Thoracic aorta endothelial cell (primary cell): Measurements from ENCODE around the gene PLTP. TPM values are rescaled to one million over a fixed set of nuclear protein-coding genes. Genes with fewer than 3 reads are reported as not detected.

ENCODE experiments used
- total RNA-seq: library from RNA; depleted of rRNA; stranded (reverse); fragments of >200 nt; gene quantifications from 2 replicates; pipeline ENCODE4 v1.2.3, GENCODE V29; 2012

PLTP gene
- 13.4 and 17.0 TPM in 2 replicates for total RNA-seq

DNA sequence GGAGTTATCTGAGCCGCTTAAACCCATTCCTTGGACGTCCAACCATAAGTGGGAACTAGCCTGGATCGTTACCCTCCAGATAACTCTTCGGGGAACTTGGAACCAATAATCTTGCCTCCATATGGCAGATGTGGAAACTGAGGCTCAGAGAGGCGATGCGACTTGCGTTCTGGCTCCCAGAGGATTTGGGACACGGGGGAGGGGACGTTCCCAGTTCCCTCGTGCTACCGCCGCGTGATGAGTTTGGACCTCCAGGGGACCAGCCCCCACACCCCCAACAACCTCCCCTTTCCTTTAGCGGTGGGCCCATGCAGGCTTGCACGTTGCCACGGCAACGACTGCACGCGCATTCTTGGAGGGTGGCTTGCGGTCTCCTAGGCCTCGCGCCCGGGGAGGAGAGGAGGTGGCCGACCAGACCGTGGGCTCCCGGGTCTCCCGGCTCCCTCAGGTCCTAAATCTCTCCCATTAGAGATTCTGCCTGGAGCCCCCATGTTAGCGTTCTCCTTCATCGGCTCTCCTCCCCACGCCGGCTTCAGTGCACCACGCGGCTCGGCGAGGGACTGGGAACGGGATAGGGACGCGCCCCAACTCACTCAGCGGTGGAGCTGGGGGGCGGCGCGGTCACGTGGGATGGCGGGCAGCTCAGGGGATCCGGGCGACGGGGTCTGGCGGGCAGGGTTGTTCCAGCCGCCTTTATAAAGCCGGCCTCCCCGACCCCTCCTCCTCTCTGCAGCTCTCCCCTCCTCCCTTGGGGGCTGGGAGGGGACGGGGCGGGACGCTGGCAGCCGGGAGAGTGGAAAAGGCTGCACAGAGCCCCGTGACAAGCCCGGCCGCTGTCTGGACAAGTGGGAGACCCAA lies at the start of gene PLTP:
Gene PLTP, minus strand, starts transcription at position 670 of the 858 bp plus-strand sequence. CDS start 703 bp downstream, outside the sequence.

GRCh38 chr20:45934586-45935415 lies 22.8 kb upstream of the PLTP start, which contains the start of gene PCIF1:
PCIF1 (plus strand) TSS chr20:45934683; CDS start chr20:45939000, 4,317 bp downstream.

GRCh38 chr20:45890985-45891983 lies 20.7 kb downstream of the PLTP start, which contains the start of the genes CTSA and NEURL2:
CTSA (plus strand) TSS chr20:45891335; CDS start chr20:45891569, 234 bp downstream.
NEURL2 (minus strand) TSS chr20:45891208; CDS start chr20:45890991, 217 bp downstream.

DNA sequence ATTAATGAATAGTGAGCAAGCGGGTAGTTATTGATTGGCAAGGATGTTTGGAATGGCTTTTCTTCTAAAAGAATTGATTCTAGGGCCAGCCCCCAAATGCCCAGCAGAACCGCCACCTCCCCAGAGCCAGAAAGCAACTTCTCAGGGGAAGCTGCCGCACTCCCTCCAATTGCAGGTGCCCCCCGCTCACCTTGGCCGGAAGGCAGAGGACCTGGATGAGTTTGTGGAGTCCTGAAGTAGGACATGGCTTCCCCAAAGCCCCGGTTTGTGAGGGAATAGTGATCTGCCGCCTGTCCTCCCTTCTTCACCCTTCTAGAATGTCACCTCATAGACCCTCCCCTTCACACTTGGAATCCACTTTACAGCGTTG lies 24.6 kb downstream of the PLTP start, which contains the start of gene SPATA25:
Gene SPATA25, minus strand, starts transcription at position 277 of the 370 bp plus-strand sequence. Its CDS starts 32 bp downstream, at position 245.

DNA sequence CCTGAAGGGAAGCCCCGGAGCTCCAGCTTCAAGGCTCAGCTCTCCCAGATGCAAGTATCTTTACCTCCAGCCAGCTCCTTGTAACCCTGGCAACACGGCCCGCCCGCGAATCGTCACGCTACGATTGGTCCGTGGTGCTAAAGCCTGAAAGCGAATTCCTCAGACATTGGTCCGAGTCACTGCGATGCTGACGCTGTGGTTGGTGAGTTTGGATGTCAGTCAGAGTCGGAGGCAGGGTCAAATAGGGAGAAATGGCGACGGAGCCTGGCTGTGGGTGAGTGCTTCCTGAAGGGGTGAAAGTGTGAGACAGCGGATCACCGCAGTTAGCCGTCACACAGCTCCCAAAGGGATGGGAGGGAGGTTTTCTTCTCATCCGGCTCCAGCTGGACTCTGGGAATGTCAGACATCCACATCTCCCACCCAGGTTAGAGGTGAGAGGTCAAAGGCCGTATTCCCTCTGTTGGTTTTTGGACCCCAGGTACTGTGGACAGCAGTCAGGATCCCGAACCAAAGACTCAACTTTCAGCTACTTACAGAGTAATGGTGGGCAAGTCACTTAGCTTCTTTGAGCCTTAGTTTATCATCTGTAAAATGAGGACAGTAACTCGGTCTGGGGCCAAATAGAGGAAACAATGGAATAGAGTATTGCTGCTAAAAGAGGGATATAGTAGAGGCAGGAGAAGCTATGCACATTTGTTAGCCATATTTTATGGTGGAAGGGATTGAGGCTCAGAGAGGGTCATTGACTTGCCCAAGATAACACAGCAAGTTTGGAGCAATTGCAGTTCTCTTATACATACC lies 30.8 kb downstream of the PLTP start, which contains the start of gene ZSWIM1:
Gene ZSWIM1, plus strand, starts transcription at position 240 of the 801 bp plus-strand sequence. CDS start 1,366 bp downstream, outside the sequence.

DNA sequence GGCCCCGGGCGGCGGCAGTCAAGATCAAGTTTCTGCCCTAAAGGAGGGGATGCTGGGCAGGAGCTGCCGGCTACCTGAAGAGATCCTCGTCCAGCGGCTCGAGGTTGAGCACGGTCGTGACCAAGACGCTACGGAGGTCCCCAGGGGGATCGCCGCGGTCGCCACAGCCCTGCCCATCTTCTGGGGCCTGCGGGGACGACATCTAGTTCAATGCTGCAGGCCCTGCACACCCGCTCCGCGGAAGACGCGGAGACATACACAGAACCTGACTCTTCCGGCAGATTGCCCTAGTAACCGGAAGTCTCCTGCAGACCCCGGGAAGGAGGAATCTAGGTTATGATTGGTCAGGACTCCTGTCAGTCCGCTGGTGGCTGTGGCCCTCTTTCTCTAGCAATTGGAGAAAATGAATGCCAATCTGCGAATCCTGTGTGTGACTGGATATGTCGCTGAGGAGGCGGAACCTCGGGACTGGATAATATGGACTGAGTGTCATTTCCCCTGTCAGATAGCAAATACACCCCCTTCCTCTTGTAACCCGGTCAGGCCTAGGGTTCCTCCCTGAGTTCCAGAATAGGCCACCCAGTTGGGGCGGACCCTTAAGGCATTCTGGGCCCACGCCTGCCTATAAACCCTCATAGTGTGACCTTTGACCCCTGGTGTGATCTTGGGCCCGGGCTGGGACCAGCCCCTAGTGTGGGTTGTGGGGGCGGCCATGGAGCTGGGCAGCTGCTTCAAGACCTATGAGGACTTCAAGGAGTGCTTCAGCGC lies 54.7 kb downstream of the PLTP start, which contains the start of the genes ACOT8 and ZSWIM3:
Gene ACOT8, minus strand, starts transcription at position 279 of the 768 bp plus-strand sequence. Its CDS starts 77 bp downstream, at position 202.
Gene ZSWIM3, plus strand, starts transcription at position 501 of the 768 bp plus-strand sequence. Its CDS starts 212 bp downstream, at position 713.

Other genes starting within 250 kb of the PLTP start
- not detected in 2 replicates for gene WFDC11, start 241.9 kb downstream of the PLTP start, total RNA-seq
- gene WFDC13, start 210.1 kb downstream of the PLTP start, total RNA-seq, result not detected in 2 replicates
- not detected in 2 replicates for gene WFDC10B, start 207.1 kb downstream of the PLTP start, total RNA-seq
- gene SPINT4, start 189.8 kb downstream of the PLTP start, total RNA-seq, result not detected in 2 replicates
- gene WFDC3, start 120.3 kb downstream of the PLTP start, total RNA-seq, result 0.13 TPM in 1 of 2 replicates, not detected in the other
- gene DNTTIP1, start 120.2 kb downstream of the PLTP start, total RNA-seq, result 18.8 and 22.7 TPM in 2 replicates
- gene UBE2C, start 99.5 kb downstream of the PLTP start, total RNA-seq, result 34.0 and 61.5 TPM in 2 replicates
- gene TNNC2, start 84.8 kb downstream of the PLTP start, total RNA-seq, result not detected in 2 replicates
- 19.8 and 22.3 TPM in 2 replicates for gene SNX21, start 78.4 kb downstream of the PLTP start, total RNA-seq
- gene ACOT8, start 54.8 kb downstream of the PLTP start, total RNA-seq, result 16.8 and 24.0 TPM in 2 replicates
- 4.8 and 5.4 TPM in 2 replicates for gene ZSWIM3, start 54.5 kb downstream of the PLTP start, total RNA-seq
- 9.3 and 10.4 TPM in 2 replicates for gene ZSWIM1, start 30.9 kb downstream of the PLTP start, total RNA-seq
- 0.79 and 1.2 TPM in 2 replicates for gene SPATA25, start 24.5 kb downstream of the PLTP start, total RNA-seq
- gene NEURL2, start 20.9 kb downstream of the PLTP start, total RNA-seq, result 2.0 and 3.3 TPM in 2 replicates
- 55.5 and 55.7 TPM in 2 replicates for gene CTSA, start 20.8 kb downstream of the PLTP start, total RNA-seq
- gene PCIF1, start 22.5 kb upstream of the PLTP start, total RNA-seq, result 12.2 and 15.7 TPM in 2 replicates
- gene ZNF335, start 60.0 kb upstream of the PLTP start, total RNA-seq, result 18.6 and 20.5 TPM in 2 replicates
- gene MMP9, start 96.8 kb upstream of the PLTP start, total RNA-seq, result not detected in 2 replicates
- under 0.01 and 0.22 TPM in 2 replicates for gene SLC12A5, start 117.1 kb upstream of the PLTP start, total RNA-seq
- gene NCOA5, start 177.8 kb upstream of the PLTP start, total RNA-seq, result 28.3 and 29.2 TPM in 2 replicates
- gene CD40, start 206.2 kb upstream of the PLTP start, total RNA-seq, result 8.4 and 19.2 TPM in 2 replicates